Neuronal stem cell (in vitro differentiated cells): ENCODE data around the gene GPR3.

Source experiments
- DNase-seq: peaks from one replicate; pipeline ENCODE4 v3.0.0-alpha.2; 2013; ENCODE audit warnings: low spot score
- H2AFZ ChIP-seq: one replicate; pipeline ENCODE4 v1.6.1; 2013; ENCODE audit warnings: mild to moderate bottlenecking, low read length, inconsistent platforms
- H2AK5ac ChIP-seq: 2 replicates; pipeline ENCODE4 v1.6.1; 2013; ENCODE audit warnings: low read depth, mild to moderate bottlenecking, inconsistent platforms, low read length, moderate library complexity, mixed read lengths
- H2BK120ac ChIP-seq: 2 replicates; pipeline ENCODE4 v1.6.1; 2013; ENCODE audit warnings: low read depth, mild to moderate bottlenecking, inconsistent platforms, low read length, moderate library complexity, mixed read lengths
- H2BK12ac ChIP-seq: one replicate; pipeline ENCODE4 v1.6.1; 2013; ENCODE audit warnings: low read length, inconsistent platforms
- H2BK15ac ChIP-seq: 2 replicates; pipeline ENCODE4 v1.6.1; 2013; ENCODE audit warnings: mild to moderate bottlenecking, low read length, inconsistent platforms, mixed read lengths
- H2BK5ac ChIP-seq: one replicate; pipeline ENCODE4 v1.6.1; 2013; ENCODE audit warnings: inconsistent platforms, mild to moderate bottlenecking, low read length, moderate library complexity
- H3K14ac ChIP-seq: one replicate; pipeline ENCODE4 v1.6.1; 2013; ENCODE audit warnings: low read length, inconsistent platforms
- H3K18ac ChIP-seq: 2 replicates; pipeline ENCODE4 v1.6.1; 2013; ENCODE audit warnings: low read length, inconsistent platforms
- H3K23ac ChIP-seq: 2 replicates; pipeline ENCODE4 v1.6.1; 2013; ENCODE audit warnings: low read depth, mild to moderate bottlenecking, mixed read lengths, low read length, inconsistent platforms; ENCODE audit not compliant: poor library complexity
- H3K27ac ChIP-seq: replicated peaks from 3 replicates; pipeline ENCODE4 v1.5.1; 2013; ENCODE audit warnings: low read length, inconsistent platforms
- H3K27me3 ChIP-seq, 3 experiments: 2 replicates each; pipeline ENCODE4 v1.6.1; 2013; ENCODE audit warnings: low read length in 3 of 3, mild to moderate bottlenecking in 2 of 3, inconsistent platforms in 1 of 3, low read depth in 1 of 3, mixed read lengths in 1 of 3, moderate library complexity in 1 of 3; ENCODE audit not compliant: control insufficient read depth in 3 of 3, insufficient read depth in 3 of 3
- H3K36me3 ChIP-seq, 2 donors: replicated peaks in 1 of 2; 2 replicates each; pipeline ENCODE4 v1.6.1; 2013; ENCODE audit warnings: low read length in 2 of 2; ENCODE audit not compliant: control insufficient read depth in 2 of 2, insufficient read depth in 2 of 2
- H3K4ac ChIP-seq: 2 replicates; pipeline ENCODE4 v1.6.1; 2013; ENCODE audit warnings: inconsistent platforms, mild to moderate bottlenecking, low read length, moderate library complexity
- H3K4me1 ChIP-seq, 2 donors: 1 replicate in 1 of 2; 2 replicates in 1 of 2; pipeline ENCODE4 v1.6.1; 2013; ENCODE audit warnings: low read length in 2 of 2, low read depth in 1 of 2; ENCODE audit not compliant: control insufficient read depth in 2 of 2, insufficient read depth in 1 of 2
- H3K4me2 ChIP-seq: one replicate; pipeline ENCODE4 v1.6.1; 2013; ENCODE audit warnings: mild to moderate bottlenecking, low read length, inconsistent platforms; ENCODE audit not compliant: insufficient read depth, poor library complexity, severe bottlenecking
- H3K4me3 ChIP-seq, 2 donors: 2 replicates each; pipeline ENCODE4 v1.5.1; 2013; ENCODE audit warnings: low read length in 2 of 2, mild to moderate bottlenecking in 2 of 2, inconsistent platforms in 1 of 2, moderate library complexity in 1 of 2
- H3K79me1 ChIP-seq: one replicate; pipeline ENCODE4 v1.6.1; 2013; ENCODE audit warnings: low read depth, mild to moderate bottlenecking, inconsistent platforms, low read length, moderate library complexity
- H3K9ac ChIP-seq: one replicate; pipeline ENCODE4 v1.6.1; 2013; ENCODE audit warnings: mild to moderate bottlenecking, low read depth, low read length, inconsistent platforms; ENCODE audit not compliant: poor library complexity
- H3K9me3 ChIP-seq, 2 donors: replicated peaks in 1 of 2; 2 replicates each; pipeline versions ENCODE3 to v1.6.1; 2013; ENCODE audit warnings: low read length in 2 of 2, mild to moderate bottlenecking in 2 of 2, inconsistent platforms in 1 of 2, low read depth in 1 of 2, mixed read lengths in 1 of 2, moderate library complexity in 1 of 2; ENCODE audit not compliant: control insufficient read depth in 2 of 2, insufficient read depth in 1 of 2
- H4K8ac ChIP-seq: one replicate; pipeline ENCODE4 v1.6.1; 2013; ENCODE audit warnings: low read depth, mild to moderate bottlenecking, inconsistent platforms, low read length, moderate library complexity
- H4K91ac ChIP-seq: one replicate; pipeline ENCODE4 v1.6.1; 2013; ENCODE audit warnings: low read length, low read depth, mild to moderate bottlenecking, inconsistent platforms; ENCODE audit not compliant: poor library complexity
- WGBS, 2 donors: extraction: QIAGEN DNeasy Blood & Tissue Kit; methylation state at CpG; one replicate each; pipeline ENCODE4 v1.1.7; 2013; ENCODE audit warnings: missing lambda C conversion rate in 2 of 2, mixed read lengths in 1 of 2; ENCODE audit not compliant: insufficient read length in 2 of 2, insufficient replicate concordance in 1 of 2; ENCODE audit errors: extremely low coverage in 2 of 2; 5-methylcytosine and 5-hydroxymethylcytosine counted together

The GPR3 gene

GRCh38 chr1:27353166-27353565 is 39.3 kb upstream of the GPR3 start:
- Histone ChIP-seq H3K4me3 (no peak overlapping the region), H3K4ac (no peak overlapping the region), H2BK12ac (no peak overlapping the region), H2AFZ (no peak overlapping the region), H3K18ac (peak overlapping the region; percentile 65), H3K79me1 (peaks cover 1% of the 10 kb centered on the region), H4K91ac (no peak overlapping the region), H3K9ac (peak overlapping the region; percentile 50), H2AK5ac (no peak overlapping the region), H3K27ac (no peak overlapping the region), H4K8ac (no peak overlapping the region), H3K14ac (no peak overlapping the region), H3K27me3 (peaks cover 0 to 19% (median 5%) of the 10 kb centered on the region in 3 experiments), H3K4me2 (no peak overlapping the region), H2BK15ac (no peak overlapping the region), H2BK5ac (no peak overlapping the region), H3K36me3 (peaks cover 3 to 35% of the 10 kb centered on the region in 2 donors), H2BK120ac (no peak overlapping the region), H3K4me1 (peaks cover 15 to 22% of the 10 kb centered on the region in 2 donors), H3K23ac (no peak overlapping the region), H3K9me3 (peaks cover 0 to 4% of the 10 kb centered on the region in 2 donors)
- WGBS, 2 donors: no CpG with 5 or more reads among the region's 13 CpGs
- DNase-seq: no peak

- Histone ChIP-seq H3K27ac (no peak overlapping the region), H3K23ac (no peak overlapping the region), H3K9me3 (peaks cover 0 to 4% of the 10 kb centered on the region in 2 donors), H3K4me2 (no peak overlapping the region), H4K8ac (no peak overlapping the region), H2AFZ (no peak overlapping the region), H3K14ac (no peak overlapping the region), H3K27me3 (peaks cover 0 to 24% (median 5%) of the 10 kb centered on the region in 3 experiments), H3K4me3 (no peak overlapping the region), H2BK15ac (no peak overlapping the region), H2BK120ac (no peak overlapping the region), H2BK5ac (no peak overlapping the region), H3K79me1 (peaks cover 1% of the 10 kb centered on the region), H3K36me3 (peaks cover 3 to 40% of the 10 kb centered on the region in 2 donors), H3K4ac (no peak overlapping the region), H3K9ac (no peak overlapping the region), H3K4me1 (peaks cover 15 to 22% of the 10 kb centered on the region in 2 donors), H2BK12ac (no peak overlapping the region), H4K91ac (no peak overlapping the region), H2AK5ac (no peak overlapping the region), H3K18ac (no peak overlapping the region)
- no peak for DNase-seq
- no CpG with 5 or more reads among the region's 3 CpGs for WGBS, 2 donors
Observed at GRCh38 chr1:27353629-27354028, 38.8 kb upstream of the GPR3 start.

GRCh38 chr1:27355683-27356082 is 36.7 kb upstream of the GPR3 start:
- H3K36me3 ChIP-seq: peaks cover 3 to 55% of the 10 kb centered on the region in 2 donors
- no CpG with 5 or more reads among the region's 5 CpGs for WGBS, 2 donors
- H3K4ac ChIP-seq: no peak overlapping the region
- H3K4me3 ChIP-seq: no peak overlapping the region
- no peak overlapping the region for H2BK12ac ChIP-seq
- H4K91ac ChIP-seq: no peak overlapping the region
- no peak overlapping the region for H3K23ac ChIP-seq
- H3K9me3 ChIP-seq: no peaks in the 10 kb centered on the region
- no peak overlapping the region for H3K18ac ChIP-seq
- no peak for DNase-seq
- no peak overlapping the region for H2BK5ac ChIP-seq
- no peak overlapping the region for H3K4me2 ChIP-seq
- H3K9ac ChIP-seq: no peak overlapping the region
- no peak overlapping the region for H3K14ac ChIP-seq
- H3K27me3 ChIP-seq: peaks cover 0 to 30% (median 6%) of the 10 kb centered on the region in 3 experiments
- no peak overlapping the region for H2AK5ac ChIP-seq
- H3K27ac ChIP-seq: no peak overlapping the region
- no peaks in the 10 kb centered on the region for H3K79me1 ChIP-seq
- H2BK15ac ChIP-seq: no peak overlapping the region
- H2AFZ ChIP-seq: no peak overlapping the region
- no peak overlapping the region for H4K8ac ChIP-seq
- peaks cover 6 to 15% of the 10 kb centered on the region in 2 donors for H3K4me1 ChIP-seq
- H2BK120ac ChIP-seq: no peak overlapping the region

GRCh38 chr1:27356277-27356618 is 36.2 kb upstream of the GPR3 start:
- Histone ChIP-seq H3K4ac (no peak overlapping the region), H3K36me3 (peaks cover 3 to 57% of the 10 kb centered on the region in 2 donors), H2BK12ac (no peak overlapping the region), H3K27ac (no peak overlapping the region), H3K9ac (no peak overlapping the region), H4K91ac (no peak overlapping the region), H3K14ac (no peak overlapping the region), H2AK5ac (peak overlapping the region; percentile 93), H3K9me3 (no peaks in the 10 kb centered on the region), H3K4me2 (no peak overlapping the region), H2BK120ac (no peak overlapping the region), H3K4me1 (peaks cover 3 to 16% of the 10 kb centered on the region in 2 donors), H2BK5ac (peak overlapping the region; percentile 45), H4K8ac (no peak overlapping the region), H2BK15ac (peak overlapping the region; percentile 42), H3K23ac (no peak overlapping the region), H3K27me3 (peaks cover 0 to 35% (median 9%) of the 10 kb centered on the region in 3 experiments), H3K4me3 (no peak overlapping the region), H2AFZ (no peak overlapping the region), H3K18ac (no peak overlapping the region), H3K79me1 (no peaks in the 10 kb centered on the region)
- DNase-seq: no peak
- no CpG with 5 or more reads among the region's 13 CpGs for WGBS, 2 donors
